Measurements from ENCODE around the gene STAT4. TPM values are rescaled to one million over a fixed set of nuclear protein-coding genes. Genes with fewer than 3 reads are reported as not detected.

The STAT4 gene
- total RNA-seq, 2 experiments from 2014 or later: 50.7 to 51.5 TPM

DNA sequence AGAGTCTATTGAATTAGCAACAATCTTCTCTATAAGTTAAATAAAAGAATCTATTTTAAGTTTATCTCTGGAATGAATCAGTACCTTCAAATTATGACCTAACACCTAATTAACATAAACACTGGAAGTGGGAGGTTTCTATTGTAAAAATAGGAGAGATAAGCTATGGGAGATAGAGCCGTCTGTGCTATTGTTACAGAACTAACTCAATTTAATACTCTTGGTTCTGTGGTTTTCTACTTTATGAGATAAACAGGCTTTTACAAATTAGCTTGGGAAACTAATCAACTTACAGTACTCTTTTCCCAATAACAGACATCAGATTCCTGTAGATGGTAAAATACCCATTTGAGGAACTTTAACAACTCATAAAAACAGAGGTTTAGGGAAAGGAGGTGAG, 111.2 kb downstream of the STAT4 start:
- POLR2A ChIA-PET: no interaction called here
- CTCF ChIA-PET: interaction anchor here (1.0 kb wide), 2 partner anchors 11 to 116 kb away, joined by 3 to 5 read pairs; no protein-coding TSS in a partner anchor

DNA sequence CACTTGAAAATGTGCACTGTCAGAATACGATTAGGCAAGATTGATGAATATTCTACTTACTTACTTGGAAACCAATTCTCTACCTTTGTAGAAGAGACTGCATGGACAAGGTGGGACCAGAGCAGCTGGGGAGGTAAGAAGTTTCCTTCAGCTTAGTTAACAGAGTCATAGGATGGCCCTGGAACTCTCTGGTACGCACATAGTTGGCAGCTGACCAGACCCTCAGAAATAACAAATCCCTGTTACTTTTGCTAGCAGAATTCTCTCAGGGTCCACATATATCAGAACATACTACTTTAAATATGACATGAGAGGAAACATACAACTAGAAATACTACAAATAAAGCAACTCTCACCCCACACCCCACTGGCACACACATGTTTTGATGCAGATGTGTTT, 112.1 kb downstream of the STAT4 start:
- POLR2A ChIA-PET: interaction anchor here (1.4 kb wide), 1 partner anchor 18 kb away, joined by 4 read pairs; no protein-coding TSS in a partner anchor
- CTCF ChIA-PET: interaction anchor here (0.9 to 1.4 kb wide), 3 partner anchors 10 to 27 kb away, joined by 3 read pairs; no protein-coding TSS in a partner anchor

- POLR2A ChIA-PET: interaction anchor here (1.4 kb wide), 1 partner anchor 18 kb away, joined by 4 read pairs; no protein-coding TSS in a partner anchor
Measured at GRCh38 chr2:191038241-191038725, 112.5 kb downstream of the STAT4 start.

DNA sequence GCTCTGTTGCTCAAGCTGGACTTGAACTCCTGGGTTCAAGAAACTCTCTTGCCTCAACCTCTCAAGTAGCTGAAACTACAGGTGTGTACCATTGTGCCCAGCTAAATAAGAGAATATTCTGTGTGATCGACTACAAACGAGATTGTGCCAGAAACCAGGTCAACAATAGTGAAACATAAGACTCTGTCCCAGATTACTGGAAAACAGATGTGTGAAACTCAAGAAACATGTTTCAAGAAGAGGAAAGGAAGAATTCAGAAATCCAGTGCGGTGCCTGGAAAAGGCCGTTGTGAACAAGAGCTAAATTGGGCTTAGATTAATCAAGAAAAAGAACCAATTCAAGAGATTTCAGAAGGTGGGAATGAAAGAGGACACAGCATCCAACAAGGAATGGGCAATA, 113.4 kb downstream of the STAT4 start:
- ChIA-PET CTCF (interaction anchor here (1.4 kb wide), 1 partner anchor 12 kb away, joined by 3 read pairs; no protein-coding TSS in a partner anchor), POLR2A (interaction anchor here (1.4 kb wide), 1 partner anchor 17 kb away, joined by 4 read pairs; no protein-coding TSS in a partner anchor)

More at GRCh38 chr2:191038241-191038725, 112.5 kb downstream of the STAT4 start:
- CTCF ChIA-PET: interaction anchor here (0.8 to 1.4 kb wide), 3 partner anchors 10 to 27 kb away, joined by 3 read pairs; no protein-coding TSS in a partner anchor

DNA sequence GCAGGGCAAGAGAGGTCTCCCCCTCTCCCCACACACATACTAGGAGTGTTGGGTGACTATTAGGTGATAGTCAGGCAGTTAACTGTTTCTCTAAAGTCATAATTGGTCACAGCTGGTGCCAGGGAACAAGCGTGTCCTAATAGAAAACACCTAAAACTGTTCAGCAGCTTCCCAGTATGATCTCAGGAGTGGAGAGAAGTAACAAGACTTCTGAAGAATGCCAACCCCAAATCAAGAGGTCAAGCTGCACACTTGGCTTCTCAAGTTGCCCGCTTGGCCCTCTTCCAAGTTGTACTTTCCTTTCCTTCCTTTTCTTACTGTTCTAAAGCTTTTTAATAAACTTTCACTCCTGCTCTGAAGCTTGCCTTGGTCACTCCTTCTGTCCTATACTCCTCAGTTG, 114.4 kb downstream of the STAT4 start:
- CTCF ChIA-PET: interaction anchor here (0.9 to 2.9 kb wide), 3 partner anchors 16 to 358 kb away, joined by 3 to 11 read pairs (median 4); no protein-coding TSS in a partner anchor
- POLR2A ChIA-PET: no interaction called here

DNA sequence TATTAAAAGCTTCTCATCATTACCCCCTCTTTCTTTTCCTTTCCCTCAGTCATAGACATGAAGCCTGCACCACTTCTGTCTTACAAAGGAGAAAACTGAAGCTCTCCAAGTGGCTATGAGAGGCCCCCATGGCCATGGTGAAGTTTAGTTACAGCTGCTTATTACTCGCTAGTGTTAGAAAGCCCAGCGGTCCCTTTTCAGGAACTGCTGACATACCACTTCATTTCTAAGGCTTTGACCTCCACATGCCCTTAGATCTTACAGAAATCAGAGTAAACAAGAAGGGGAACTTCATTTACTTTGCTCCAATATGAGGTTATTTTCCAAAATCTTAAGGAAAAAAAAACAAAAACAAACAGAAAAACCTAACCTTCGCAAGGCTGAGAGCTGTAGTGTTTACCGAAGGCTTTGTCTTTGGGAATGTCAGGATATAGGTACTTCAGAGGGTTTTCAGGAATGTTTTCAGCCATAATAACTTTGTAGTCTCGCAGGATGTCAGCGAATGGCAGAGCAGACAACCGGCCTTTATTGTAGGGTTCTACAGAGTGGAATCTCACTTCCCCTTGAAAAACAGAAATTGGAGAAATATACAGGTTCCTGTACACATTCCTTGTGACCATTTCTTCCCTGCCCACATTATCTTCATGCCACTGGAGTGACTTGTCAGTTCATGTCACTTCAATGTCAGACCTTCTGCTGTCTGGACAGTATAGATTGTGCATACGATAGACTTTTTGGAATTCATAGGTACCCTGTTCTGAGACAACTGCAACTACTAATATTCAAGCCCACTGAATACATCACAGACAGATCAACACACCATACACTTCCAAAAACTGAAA, 118.0 kb downstream of the STAT4 start:
- ChIA-PET POLR2A (no interaction called here), CTCF (no interaction called here)

- CTCF ChIA-PET: no interaction called here
- POLR2A ChIA-PET: no interaction called here
Measured at GRCh38 chr2:191031256-191031655, 119.5 kb downstream of the STAT4 start.

DNA sequence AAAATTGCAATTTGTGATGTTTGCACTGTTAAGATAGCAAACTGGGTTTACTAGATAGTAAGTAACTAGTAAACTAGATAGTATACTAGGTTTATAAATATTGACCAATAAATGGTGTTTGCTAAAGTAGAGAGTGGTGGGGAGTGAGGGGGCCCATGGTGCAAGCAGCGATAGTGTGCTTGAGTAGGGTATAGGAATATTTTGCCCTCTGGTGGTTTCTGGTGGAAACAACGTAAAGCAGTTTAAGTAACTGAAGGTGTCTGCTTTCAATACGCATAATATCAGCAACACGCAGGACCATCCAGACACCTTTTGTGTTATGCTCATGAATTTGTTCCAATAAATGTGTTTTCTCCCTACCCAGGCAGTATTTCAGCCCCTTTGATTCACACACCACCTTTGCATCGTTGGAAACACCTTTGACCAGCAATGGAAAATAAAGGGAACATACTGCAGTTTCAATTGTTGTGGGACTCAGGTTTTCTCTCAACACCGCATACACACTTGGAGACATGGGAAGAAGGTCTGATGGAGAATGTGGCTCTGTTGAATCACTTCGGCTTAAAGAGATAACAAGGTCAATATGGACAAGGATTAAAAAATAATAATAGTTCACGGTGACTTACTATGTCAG, 120.2 kb downstream of the STAT4 start:
- CTCF ChIA-PET: interaction anchor here (1.1 kb wide), 1 partner anchor 21 kb away, joined by 5 read pairs; no protein-coding TSS in a partner anchor
- POLR2A ChIA-PET: no interaction called here

- POLR2A ChIA-PET: interaction anchor here (0.8 kb wide), 1 partner anchor 10 kb away, joined by 6 read pairs; no protein-coding TSS in a partner anchor
- CTCF ChIA-PET: interaction anchor here (0.6 to 1.5 kb wide), 5 partner anchors 9 to 22 kb away, joined by 3 to 5 read pairs (median 3); no protein-coding TSS in a partner anchor
Measured at GRCh38 chr2:191029280-191029950, 121.4 kb downstream of the STAT4 start.

- POLR2A ChIA-PET: no interaction called here
- CTCF ChIA-PET: interaction anchor here (0.6 to 1.2 kb wide), 2 partner anchors 12 to 26 kb away, joined by 3 read pairs; no protein-coding TSS in a partner anchor
Measured at GRCh38 chr2:191026377-191026776, 124.4 kb downstream of the STAT4 start.

DNA sequence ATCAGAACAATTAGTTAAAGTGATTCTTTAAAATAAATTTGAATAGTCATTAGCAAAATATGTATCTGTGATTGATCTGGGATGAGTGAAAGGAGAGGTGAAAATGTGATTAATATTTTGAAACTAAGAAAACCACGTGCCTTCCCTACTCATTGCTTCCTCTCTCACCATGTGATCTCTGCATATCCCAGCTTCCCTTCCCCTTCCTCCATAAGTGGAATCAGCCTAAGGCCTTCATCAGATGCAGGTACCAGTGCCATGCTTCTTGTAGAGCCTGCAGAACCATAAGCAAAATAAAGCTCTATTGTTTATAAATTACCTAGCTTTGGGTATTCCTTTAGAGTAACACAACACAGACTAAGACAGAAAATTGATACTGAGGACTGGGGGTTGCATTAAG, 125.7 kb downstream of the STAT4 start:
- ChIA-PET POLR2A (no interaction called here), CTCF (interaction anchor here (1.2 kb wide), 1 partner anchor 13 kb away, joined by 3 read pairs; no protein-coding TSS in a partner anchor)

DNA sequence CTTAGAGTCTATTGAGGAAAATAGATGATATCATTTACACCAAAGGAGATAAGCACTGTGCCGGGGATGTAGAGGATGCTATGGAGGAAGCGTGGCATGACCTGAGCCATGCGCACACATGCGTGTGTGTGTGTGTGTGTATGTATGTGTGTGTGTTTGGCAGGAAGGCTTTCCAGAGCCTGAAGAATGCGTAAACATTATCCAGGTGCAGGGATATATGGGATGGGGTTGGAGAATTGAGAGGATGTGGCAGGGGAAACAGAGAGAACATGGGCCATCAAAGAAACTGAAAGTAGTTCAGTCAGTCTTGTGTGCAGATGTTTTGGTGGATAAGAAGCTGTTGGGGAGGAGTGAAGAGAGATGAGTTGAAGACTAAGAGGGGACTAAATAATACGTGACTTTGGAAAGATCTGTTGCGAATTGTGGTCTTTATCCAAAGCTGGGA, 127.5 kb downstream of the STAT4 start:
- CTCF ChIA-PET: interaction anchor here (2.1 kb wide), 1 partner anchor 10 kb away, joined by 14 read pairs; the partner anchor contains the start of gene STAT1

DNA sequence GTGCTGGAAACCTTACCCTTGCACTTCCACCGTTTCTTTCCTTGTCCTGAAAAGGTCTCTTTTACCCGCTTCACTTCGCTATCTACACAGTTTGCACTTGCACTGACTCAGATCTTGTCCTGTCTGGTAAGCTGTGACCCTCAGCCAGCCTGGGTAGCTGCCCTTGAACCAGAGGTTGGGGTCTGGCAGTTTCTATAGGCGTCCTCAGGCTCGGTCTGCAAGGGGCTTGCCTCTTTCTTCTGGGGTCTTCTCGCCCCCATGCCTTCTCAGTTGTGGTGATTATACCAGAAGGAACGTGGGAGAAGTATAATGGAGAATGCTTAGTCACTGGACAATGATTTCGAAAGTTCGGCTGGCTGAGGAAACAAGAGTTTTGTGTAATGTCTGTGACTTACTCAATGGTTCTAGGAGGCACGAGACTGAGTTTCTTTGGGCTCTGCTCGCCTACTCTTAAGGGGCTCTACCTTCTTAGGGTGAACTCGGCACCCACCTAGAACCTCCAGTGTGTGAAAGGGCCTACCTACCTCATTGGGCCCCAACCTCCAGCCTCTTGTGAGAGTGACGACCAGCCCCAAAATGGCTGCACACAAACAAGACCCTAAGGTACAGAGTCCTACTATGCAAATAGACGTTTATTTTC, 129.9 kb downstream of the STAT4 start:
- POLR2A ChIA-PET: interaction anchor here (1.5 to 1.8 kb wide), 3 partner anchors 9 to 140 kb away, joined by 4 to 8 read pairs (median 8); partner anchors contain the start of gene GLS
- CTCF ChIA-PET: interaction anchor here (1.2 to 1.9 kb wide), 4 partner anchors 9 to 141 kb away, joined by 4 to 6 read pairs (median 4); partner anchors contain the start of gene GLS

More for the DNA sequence above, 127.5 kb downstream of the STAT4 start:
- POLR2A ChIA-PET: interaction anchor here (1.3 to 1.9 kb wide), 3 partner anchors 9 to 11 kb away, joined by 4 to 10 read pairs (median 5); partner anchors contain the start of gene STAT1

DNA sequence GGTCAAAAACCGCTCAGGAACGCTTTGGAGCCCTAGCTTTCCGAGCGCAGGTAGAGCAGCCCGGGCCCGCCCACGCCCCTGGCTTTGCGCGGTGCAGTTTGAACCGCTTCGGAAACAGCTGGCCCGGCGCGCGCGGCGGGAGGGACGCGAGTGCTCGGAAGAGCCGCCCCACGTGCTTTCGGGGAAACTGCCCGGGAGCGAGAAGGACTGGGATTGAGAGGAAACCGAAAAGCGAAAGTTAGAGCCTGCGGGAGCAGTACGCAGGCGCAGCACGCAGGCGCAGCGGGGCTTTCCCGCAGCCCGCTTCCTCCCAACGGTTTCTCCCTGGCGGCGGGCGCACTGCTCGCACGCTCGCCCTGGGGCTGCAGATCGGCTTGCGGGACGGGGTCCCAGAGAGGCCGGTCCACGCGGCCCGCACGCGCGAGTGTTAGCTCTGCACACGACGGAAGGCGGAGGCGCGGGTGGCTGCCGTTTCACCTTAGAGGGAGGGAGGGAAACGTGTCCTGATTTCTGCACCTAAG, 130.5 kb downstream of the STAT4 start:
- ChIA-PET POLR2A (interaction anchor here (0.8 to 1.8 kb wide), 4 partner anchors 8 to 139 kb away, joined by 4 to 8 read pairs (median 7); partner anchors contain the start of gene GLS), CTCF (interaction anchor here (1.2 to 1.9 kb wide), 4 partner anchors 9 to 140 kb away, joined by 4 to 6 read pairs (median 4); partner anchors contain the start of gene GLS)

GRCh38 chr2:191019376-191019775, 131.4 kb downstream of the STAT4 start:
- POLR2A ChIA-PET: interaction anchor here (0.6 to 1.8 kb wide), 4 partner anchors 10 to 238 kb away, joined by 3 to 8 read pairs (median 5); partner anchors contain the start of gene GLS
- CTCF ChIA-PET: interaction anchor here (1.7 to 1.9 kb wide), 2 partner anchors 31 to 139 kb away, joined by 4 to 6 read pairs; partner anchors contain the start of gene GLS

- POLR2A ChIA-PET: no interaction called here
- CTCF ChIA-PET: no interaction called here
Measured at GRCh38 chr2:191018643-191019119, 132.1 kb downstream of the STAT4 start.

DNA sequence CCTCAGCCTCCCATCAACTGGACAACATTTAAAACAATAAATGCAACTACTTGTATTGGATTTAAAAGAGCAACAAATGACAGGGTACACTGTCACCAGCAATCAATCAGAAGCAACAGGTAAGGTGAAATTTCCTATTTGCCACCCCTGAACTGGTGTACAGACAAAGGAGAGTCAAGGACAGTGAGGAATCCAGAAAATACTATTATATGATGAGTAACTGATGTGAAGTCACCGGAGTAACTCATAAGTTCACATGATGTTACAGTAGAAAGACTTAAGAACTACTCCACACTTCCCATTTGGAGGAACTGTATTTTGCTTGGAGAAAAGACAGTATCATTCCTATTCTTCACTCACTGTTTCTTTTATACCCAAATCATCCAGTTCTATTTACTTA, 132.7 kb downstream of the STAT4 start:
- ChIA-PET POLR2A (no interaction called here), CTCF (no interaction called here)
